ENCODE results near the gene ZNF618.

- TF ChIP-seq CTCF (IDR thresholded peaks at IDR 0.05) (no peak), POLR2A (IDR thresholded peaks at IDR 0.05) (no peak), POLR2AphosphoS5 (IDR thresholded peaks at IDR 0.05) (no peak)
These were observed 80.8 kb downstream of the ZNF618 start for GRCh38 chr9:113956901-113957300.

All from prostate gland (tissue), 2 donors.